ENCODE measurements around the gene CDC14A. TPM values are rescaled to one million over a fixed set of nuclear protein-coding genes. Genes with fewer than 3 reads are reported as not detected.
"Not testable (repeated sequence)": the region's sequence is repeated elsewhere in the genome, so short reads cannot be mapped to it uniquely, and the experiment has no call there.

Gene CDC14A
- total RNA-seq, 4 donors from 2014 or later: 8.6 to 20.1 (median 11.0) TPM

- ATAC-seq: peak; percentile 74
- Histone ChIP-seq H3K4me3 (no peak overlapping the region), H3K27me3 (no peaks in the 10 kb centered on the region), H3K36me3 (no peaks in the 10 kb centered on the region), H3K4me1 (peaks cover 0 to 3% (median 0%) of the 10 kb centered on the region in 3 donors), H3K9me3 (peaks cover 0 to 18% (median 0%) of the 10 kb centered on the region in 3 donors), H3K27ac (peak overlapping the region in 3 of 4 donors; percentile 27 to 48 (median 32))
- no peak for TF ChIP-seq POLR2A (IDR thresholded peaks at IDR 0.05)
- TF ChIP-seq POLR2AphosphoS5 (IDR thresholded peaks at IDR 0.05): no peak
- no peak for TF ChIP-seq EP300 (IDR thresholded peaks at IDR 0.05)
- TF ChIP-seq CTCF (IDR thresholded peaks at IDR 0.05): no peak
- 81 to 85% methylated on average over 5 to 6 of the region's 6 CpGs for WGBS, 2 donors (ENCODE audit: low coverage in 1 of 2)
These were observed 28.7 kb upstream of the CDC14A start for GRCh38 chr1:100323419-100324106.

- Histone ChIP-seq H3K4me1 (peaks cover 0 to 3% (median 0%) of the 10 kb centered on the region in 3 donors), H3K36me3 (no peaks in the 10 kb centered on the region), H3K27me3 (no peaks in the 10 kb centered on the region), H3K27ac (no peak overlapping the region), H3K4me3 (no peak overlapping the region), H3K9me3 (no peaks in the 10 kb centered on the region)
- TF ChIP-seq EP300 (IDR thresholded peaks at IDR 0.05) (no peak), POLR2AphosphoS5 (IDR thresholded peaks at IDR 0.05) (no peak), CTCF (IDR thresholded peaks at IDR 0.05) (no peak), POLR2A (IDR thresholded peaks at IDR 0.05) (no peak)
- WGBS, 2 donors (ENCODE audit: low coverage in 1 of 2): 72 to 81% methylated on average over 6 to 7 of the region's 7 CpGs
- ATAC-seq: no peak
These were observed 26.6 kb upstream of the CDC14A start for GRCh38 chr1:100325415-100326324.

- 92 to 100% methylated on average over 1 of the region's 1 CpG for WGBS, 2 donors (ENCODE audit: low coverage in 1 of 2)
- not testable (repeated sequence) for H3K4me1 ChIP-seq, ATAC-seq, H3K4me3 ChIP-seq, H3K9me3 ChIP-seq, H3K27me3 ChIP-seq, H3K27ac ChIP-seq, H3K36me3 ChIP-seq
These were observed 26.0 kb upstream of the CDC14A start for GRCh38 chr1:100326325-100326670.

GRCh38 chr1:100328133-100328532 lies 24.2 kb upstream of the CDC14A start:
- no peaks in the 10 kb centered on the region for H3K9me3 ChIP-seq
- no peak for TF ChIP-seq POLR2A (IDR thresholded peaks at IDR 0.05)
- no peak for TF ChIP-seq EP300 (IDR thresholded peaks at IDR 0.05)
- TF ChIP-seq CTCF (IDR thresholded peaks at IDR 0.05): no peak
- TF ChIP-seq POLR2AphosphoS5 (IDR thresholded peaks at IDR 0.05): no peak
- peaks cover 0 to 3% (median 0%) of the 10 kb centered on the region in 3 donors for H3K4me1 ChIP-seq
- no peak overlapping the region for H3K27ac ChIP-seq
- H3K4me3 ChIP-seq: no peak overlapping the region
- no peaks in the 10 kb centered on the region for H3K27me3 ChIP-seq
- ATAC-seq: no peak
- WGBS, 2 donors (ENCODE audit: low coverage in 1 of 2): 86 to 88% methylated on average over 1 of the region's 1 CpG
- H3K36me3 ChIP-seq: no peaks in the 10 kb centered on the region

GRCh38 chr1:100331146-100331545 lies 21.2 kb upstream of the CDC14A start:
- not testable (repeated sequence) for ATAC-seq
- 29 to 41% methylated on average over 2 of the region's 2 CpGs for WGBS, 2 donors (ENCODE audit: low coverage in 1 of 2)

More at GRCh38 chr1:100331146-100331545, 21.2 kb upstream of the CDC14A start:
- not testable (repeated sequence) for H3K9me3 ChIP-seq, H3K27me3 ChIP-seq, H3K4me1 ChIP-seq, H3K27ac ChIP-seq, H3K36me3 ChIP-seq, H3K4me3 ChIP-seq
